HEK293 (cell line): ENCODE data around the gene PIP5K1C.

Experiments
- CTCF ChIA-PET: fragments of 350-600 bp; formaldehyde crosslinking; extraction: SDS; loops from one replicate; lab custom pipeline; 2021; ENCODE audit warnings: antibody characterized with exemption; lab: Yijun Ruan, JAX
- POLR2A ChIA-PET: fragments of 300-600 bp; formaldehyde crosslinking; extraction: SDS; loops from one replicate; lab custom pipeline; 2020; ENCODE audit warnings: antibody characterized with exemption, inconsistent platforms; lab: Yijun Ruan, JAX
- H3K27ac ChIP-seq: fragments of 200-500 bp; sonication (Bioruptor generic); 2 replicates; pipeline ENCODE4 v1.5.1; 2014; ENCODE audit warnings: low read depth, low read length, control low read depth, inconsistent platforms; ENCODE audit errors: extremely low read depth
- H3K36me3 ChIP-seq, 2 experiments: fragments of 200-500 bp in 1 of 2; sonication (Bioruptor generic) in 1 of 2; 1 replicate in 1 of 2; 2 replicates in 1 of 2; pipeline ENCODE4 v1.5.1; 2014 to 2017; ENCODE audit warnings: inconsistent platforms in 2 of 2, low read length in 2 of 2; ENCODE audit not compliant: control insufficient read depth in 2 of 2, insufficient read depth in 1 of 2
- H3K4me1 ChIP-seq: fragments of 200-500 bp; sonication (Bioruptor generic); 2 replicates; pipeline ENCODE4 v1.5.1; 2014; ENCODE audit warnings: mild to moderate bottlenecking, low read length, inconsistent platforms; ENCODE audit not compliant: control insufficient read depth, insufficient read depth
- H3K4me3 ChIP-seq: 2 replicates; pipeline ENCODE4 v1.5.1; 2011; ENCODE audit warnings: low read depth, mild to moderate bottlenecking, control low read depth, low read length, moderate library complexity
- H3K9me3 ChIP-seq: fragments of 200-500 bp; sonication (Bioruptor generic); 2 replicates; pipeline ENCODE4 v1.5.1; 2014; ENCODE audit warnings: low read depth, low read length, inconsistent platforms; ENCODE audit not compliant: control insufficient read depth, insufficient read depth
- CTCF ChIP-seq: fragments of 450-650 bp; formaldehyde crosslinking; IDR thresholded peaks from 2 replicates; pipeline ENCODE4 v1.5.1; 2016; ENCODE audit warnings: missing biosample characterization, missing genetic modification characterization
- GLIS2 ChIP-seq: fragments of 450-650 bp; formaldehyde crosslinking; IDR thresholded peaks from 2 replicates; pipeline ENCODE4 v1.5.1; 2016; ENCODE audit warnings: missing biosample characterization, missing genetic modification characterization
- KLF8 ChIP-seq: fragments of 450-650 bp; formaldehyde crosslinking; IDR thresholded peaks from 2 replicates; pipeline ENCODE4 v1.5.1; 2016; ENCODE audit warnings: missing biosample characterization, missing genetic modification characterization
- KLF9 ChIP-seq: fragments of 450-650 bp; formaldehyde crosslinking; IDR thresholded peaks from 2 replicates; pipeline ENCODE4 v1.5.1; 2016; ENCODE audit warnings: missing biosample characterization, missing genetic modification characterization, low read depth
- RBAK ChIP-seq: fragments of 450-650 bp; formaldehyde crosslinking; IDR thresholded peaks from 2 replicates; pipeline ENCODE4 v1.5.1; 2016; ENCODE audit warnings: missing biosample characterization, missing genetic modification characterization
- SP2 ChIP-seq: fragments of 450-650 bp; formaldehyde crosslinking; IDR thresholded peaks from 2 replicates; pipeline ENCODE4 v1.5.1; 2016; ENCODE audit warnings: missing biosample characterization, missing genetic modification characterization
- SP3 ChIP-seq: fragments of 450-650 bp; formaldehyde crosslinking; IDR thresholded peaks from 2 replicates; pipeline ENCODE4 v1.5.1; 2016; ENCODE audit warnings: missing biosample characterization, missing genetic modification characterization
- WT1 ChIP-seq: fragments of 450-650 bp; formaldehyde crosslinking; IDR thresholded peaks from 2 replicates; pipeline ENCODE4 v1.5.1; 2016; ENCODE audit warnings: missing biosample characterization, missing genetic modification characterization
- YY1 ChIP-seq: fragments of 450-650 bp; formaldehyde crosslinking; IDR thresholded peaks from 2 replicates; pipeline ENCODE4 v1.5.1; 2018; ENCODE audit warnings: missing biosample characterization, missing genetic modification characterization
- ZBTB6 ChIP-seq: fragments of 450-650 bp; formaldehyde crosslinking; IDR thresholded peaks from 2 replicates; pipeline ENCODE4 v1.5.1; 2017; ENCODE audit warnings: missing biosample characterization, missing genetic modification characterization
- ZEB2 ChIP-seq: fragments of 450-650 bp; formaldehyde crosslinking; IDR thresholded peaks from 2 replicates; pipeline ENCODE4 v1.5.1; 2016; ENCODE audit warnings: missing biosample characterization, missing genetic modification characterization
- ZFHX2 ChIP-seq: fragments of 450-650 bp; formaldehyde crosslinking; conservative IDR thresholded peaks from 2 replicates; pipeline ENCODE4 v1.5.1; 2016; ENCODE audit warnings: missing biosample characterization, missing genetic modification characterization
- ZFP3 ChIP-seq: fragments of 450-650 bp; formaldehyde crosslinking; IDR thresholded peaks from 2 replicates; pipeline ENCODE4 v1.5.1; 2016; ENCODE audit warnings: low read depth, missing biosample characterization, missing genetic modification characterization
- ZIC2 ChIP-seq: fragments of 450-650 bp; formaldehyde crosslinking; IDR thresholded peaks from 2 replicates; pipeline ENCODE4 v1.5.1; 2016; ENCODE audit warnings: missing biosample characterization, missing genetic modification characterization
- ZNF202 ChIP-seq: fragments of 450-650 bp; formaldehyde crosslinking; IDR thresholded peaks from 2 replicates; pipeline ENCODE4 v1.5.1; 2016; ENCODE audit warnings: missing biosample characterization, missing genetic modification characterization, borderline replicate concordance
- ZNF214 ChIP-seq: fragments of 450-650 bp; formaldehyde crosslinking; IDR thresholded peaks from 2 replicates; pipeline ENCODE4 v1.5.1; 2017; ENCODE audit warnings: missing biosample characterization, mild to moderate bottlenecking, missing genetic modification characterization, borderline replicate concordance
- ZNF341 ChIP-seq: fragments of 450-650 bp; formaldehyde crosslinking; IDR thresholded peaks from 2 replicates; pipeline ENCODE4; 2016; ENCODE audit warnings: low read depth, missing biosample characterization, missing genetic modification characterization
- ZNF350 ChIP-seq: fragments of 450-650 bp; formaldehyde crosslinking; IDR thresholded peaks from 2 replicates; pipeline ENCODE4 v1.5.0; 2017; ENCODE audit warnings: missing biosample characterization, mild to moderate bottlenecking, missing genetic modification characterization
- ZNF544 ChIP-seq: fragments of 450-650 bp; formaldehyde crosslinking; IDR thresholded peaks from 2 replicates; pipeline ENCODE4 v1.5.0; 2017; ENCODE audit warnings: missing biosample characterization, missing genetic modification characterization
- ZNF600 ChIP-seq: fragments of 450-650 bp; formaldehyde crosslinking; IDR thresholded peaks from 2 replicates; pipeline ENCODE4 v1.5.1; 2016; ENCODE audit warnings: missing biosample characterization, missing genetic modification characterization
- ZNF623 ChIP-seq: fragments of 450-650 bp; formaldehyde crosslinking; IDR thresholded peaks from 2 replicates; pipeline ENCODE4 v1.5.1; 2016; ENCODE audit warnings: missing biosample characterization, missing genetic modification characterization
- ZNF629 ChIP-seq: fragments of 450-650 bp; formaldehyde crosslinking; IDR thresholded peaks from 2 replicates; pipeline ENCODE4 v1.5.1; 2017; ENCODE audit warnings: missing biosample characterization, missing genetic modification characterization
- ZNF670 ChIP-seq: fragments of 450-650 bp; formaldehyde crosslinking; IDR thresholded peaks from 2 replicates; pipeline ENCODE4 v1.5.1; 2016; ENCODE audit warnings: missing biosample characterization, missing genetic modification characterization, low read depth
- ZNF747 ChIP-seq: fragments of 450-650 bp; formaldehyde crosslinking; IDR thresholded peaks from 2 replicates; pipeline ENCODE4 v1.5.1; 2016; ENCODE audit warnings: missing biosample characterization, missing genetic modification characterization
- ZSCAN5A ChIP-seq: fragments of 450-650 bp; formaldehyde crosslinking; IDR thresholded peaks from 2 replicates; pipeline ENCODE4 v1.5.1; 2016; ENCODE audit warnings: missing biosample characterization, missing genetic modification characterization
- TF ChIP-seq, protein P1 (sequence below): fragments of 450-650 bp; formaldehyde crosslinking; IDR thresholded peaks from 2 replicates; pipeline ENCODE4 v1.5.1; 2016; ENCODE audit warnings: missing biosample characterization, missing genetic modification characterization, borderline replicate concordance
- TF ChIP-seq, protein P2 (sequence below): fragments of 450-650 bp; formaldehyde crosslinking; IDR thresholded peaks from 2 replicates; pipeline ENCODE4 v1.5.1; 2016; ENCODE audit warnings: missing biosample characterization, missing genetic modification characterization

PIP5K1C gene

DNA sequence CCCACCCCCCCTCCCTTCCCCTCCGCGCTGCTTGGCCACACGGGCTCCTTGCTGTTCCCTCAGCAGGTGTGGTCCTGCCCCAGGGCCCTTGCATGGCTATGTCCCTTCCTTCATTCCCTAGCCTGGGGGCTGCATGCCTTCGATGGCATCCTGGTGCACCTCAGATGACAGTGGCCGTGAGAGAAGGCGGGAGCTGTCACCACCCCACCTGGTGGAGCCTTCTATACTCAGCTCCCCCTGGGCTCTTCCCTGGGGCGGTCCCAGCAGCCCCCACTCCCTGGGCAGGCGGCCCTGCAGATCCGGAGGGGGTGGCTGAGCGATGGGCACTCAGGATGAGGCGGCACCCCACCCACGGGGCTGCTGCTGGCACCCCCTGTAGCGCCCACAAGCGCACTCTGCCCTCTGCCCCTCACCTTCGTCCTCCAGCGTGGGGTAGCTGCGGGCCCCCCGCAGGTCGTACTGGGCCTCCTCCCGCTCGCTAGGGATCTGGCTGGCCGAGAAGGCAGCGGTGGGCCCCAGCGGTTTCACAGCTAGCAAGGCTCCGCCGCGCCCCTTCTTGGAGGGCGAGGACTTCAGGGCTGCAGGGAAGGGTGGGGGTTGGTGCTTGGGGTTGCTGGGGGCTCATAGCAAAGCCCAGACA is 56.5 kb downstream of the PIP5K1C start:
- ChIA-PET CTCF (no interaction called here), POLR2A (no interaction called here)
- Histone ChIP-seq H3K27ac (no peak overlapping the region), H3K9me3 (no peaks in the 10 kb centered on the region), H3K36me3 (peaks cover 0 to 40% of the 10 kb centered on the region in 2 experiments; a peak in 2 of 3 replicates), H3K4me1 (no peaks in the 10 kb centered on the region), H3K4me3 (no peak overlapping the region)
- TF ChIP-seq ZNF341 (tag by site-specific recombination) (peak; percentile 25; the same call in 1 of the 2 replicates), ZFP3 (tag by site-specific recombination) (no peak), ZNF623 (peak; percentile 90), CTCF (tag by site-specific recombination) (no peak), ZIC2 (tag by site-specific recombination) (peak; percentile 81), GLIS2 (tag by site-specific recombination) (peak; percentile 41; the same call in 1 of the 2 replicates)

DNA sequence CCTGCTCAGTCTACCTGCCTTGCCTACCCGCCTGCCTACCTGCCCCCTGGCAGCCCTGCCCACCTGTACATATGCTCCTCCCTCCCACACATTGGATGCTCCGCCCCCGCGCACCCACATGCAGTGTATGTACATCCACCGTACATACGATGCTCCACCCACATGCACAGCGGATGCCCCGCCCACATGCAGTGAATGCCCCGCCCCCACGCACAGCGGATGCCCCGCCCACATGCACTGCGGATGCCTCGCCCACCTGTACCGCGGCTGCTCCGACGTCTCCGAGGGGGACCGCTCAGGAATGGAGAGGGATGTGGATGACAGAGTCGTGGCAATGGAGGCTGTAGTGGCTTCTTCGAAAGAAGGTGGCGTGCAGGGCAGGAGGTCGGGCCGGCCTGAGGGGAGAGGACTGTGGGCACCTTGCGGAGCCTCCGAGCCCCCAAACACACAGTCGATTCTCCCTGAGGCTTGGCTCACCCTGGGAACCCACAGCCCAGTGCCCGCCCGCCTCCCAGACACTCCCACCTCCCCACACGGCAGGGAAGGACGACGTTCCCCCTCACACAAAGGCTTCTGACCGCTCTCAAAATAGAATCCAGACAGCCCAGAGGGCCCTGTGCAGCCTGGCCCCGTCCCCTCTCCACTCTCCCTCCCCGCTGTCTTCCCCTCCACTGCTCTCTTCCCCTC is 57.1 kb downstream of the PIP5K1C start:
- Histone ChIP-seq H3K27ac (no peak overlapping the region), H3K36me3 (peaks cover 0 to 46% of the 10 kb centered on the region in 2 experiments; a peak in 2 of 3 replicates), H3K4me3 (no peak overlapping the region), H3K9me3 (no peaks in the 10 kb centered on the region), H3K4me1 (no peaks in the 10 kb centered on the region)
- CTCF ChIA-PET, result no interaction called here
- POLR2A ChIA-PET, result no interaction called here
- TF ChIP-seq ZBTB6 (tag by site-specific recombination), result peak; percentile 61; the same call in 1 of the 2 replicates
- TF ChIP-seq, protein P1, sequence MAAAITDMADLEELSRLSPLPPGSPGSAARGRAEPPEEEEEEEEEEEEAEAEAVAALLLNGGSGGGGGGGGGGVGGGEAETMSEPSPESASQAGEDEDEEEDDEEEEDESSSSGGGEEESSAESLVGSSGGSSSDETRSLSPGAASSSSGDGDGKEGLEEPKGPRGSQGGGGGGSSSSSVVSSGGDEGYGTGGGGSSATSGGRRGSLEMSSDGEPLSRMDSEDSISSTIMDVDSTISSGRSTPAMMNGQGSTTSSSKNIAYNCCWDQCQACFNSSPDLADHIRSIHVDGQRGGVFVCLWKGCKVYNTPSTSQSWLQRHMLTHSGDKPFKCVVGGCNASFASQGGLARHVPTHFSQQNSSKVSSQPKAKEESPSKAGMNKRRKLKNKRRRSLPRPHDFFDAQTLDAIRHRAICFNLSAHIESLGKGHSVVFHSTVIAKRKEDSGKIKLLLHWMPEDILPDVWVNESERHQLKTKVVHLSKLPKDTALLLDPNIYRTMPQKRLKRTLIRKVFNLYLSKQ, result no peak
- TF ChIP-seq ZSCAN5A (tag by site-specific recombination), result no peak
- no peak for TF ChIP-seq ZNF350
- TF ChIP-seq ZNF670, result no peak
- TF ChIP-seq, protein P2, sequence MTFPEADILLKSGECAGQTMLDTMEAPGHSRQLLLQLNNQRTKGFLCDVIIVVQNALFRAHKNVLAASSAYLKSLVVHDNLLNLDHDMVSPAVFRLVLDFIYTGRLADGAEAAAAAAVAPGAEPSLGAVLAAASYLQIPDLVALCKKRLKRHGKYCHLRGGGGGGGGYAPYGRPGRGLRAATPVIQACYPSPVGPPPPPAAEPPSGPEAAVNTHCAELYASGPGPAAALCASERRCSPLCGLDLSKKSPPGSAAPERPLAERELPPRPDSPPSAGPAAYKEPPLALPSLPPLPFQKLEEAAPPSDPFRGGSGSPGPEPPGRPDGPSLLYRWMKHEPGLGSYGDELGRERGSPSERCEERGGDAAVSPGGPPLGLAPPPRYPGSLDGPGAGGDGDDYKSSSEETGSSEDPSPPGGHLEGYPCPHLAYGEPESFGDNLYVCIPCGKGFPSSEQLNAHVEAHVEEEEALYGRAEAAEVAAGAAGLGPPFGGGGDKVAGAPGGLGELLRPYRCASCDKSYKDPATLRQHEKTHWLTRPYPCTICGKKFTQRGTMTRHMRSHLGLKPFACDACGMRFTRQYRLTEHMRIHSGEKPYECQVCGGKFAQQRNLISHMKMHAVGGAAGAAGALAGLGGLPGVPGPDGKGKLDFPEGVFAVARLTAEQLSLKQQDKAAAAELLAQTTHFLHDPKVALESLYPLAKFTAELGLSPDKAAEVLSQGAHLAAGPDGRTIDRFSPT (tag by site-specific recombination), result peak; percentile 84
- TF ChIP-seq ZEB2, result no peak
- TF ChIP-seq KLF8 (tag by site-specific recombination), result peak; percentile 88
- TF ChIP-seq YY1, result no peak
- peak; percentile 90 for TF ChIP-seq KLF9 (tag by site-specific recombination)
- TF ChIP-seq ZNF544 (tag by site-specific recombination), result no peak
- no peak for TF ChIP-seq ZNF214 (tag by site-specific recombination)
- peak; percentile 99 for TF ChIP-seq ZFHX2 (tag by site-specific recombination)
- TF ChIP-seq RBAK (tag by site-specific recombination), result no peak
- TF ChIP-seq ZNF600 (tag by site-specific recombination), result peak; percentile 37
- TF ChIP-seq SP3 (tag by site-specific recombination), result peak; percentile 73
- TF ChIP-seq WT1 (tag by site-specific recombination), result no peak
- TF ChIP-seq ZNF202 (tag by site-specific recombination), result no peak
- peak; percentile 73 for TF ChIP-seq SP2
- no peak for TF ChIP-seq ZNF747 (tag by site-specific recombination)
- TF ChIP-seq ZNF629 (tag by site-specific recombination), result no peak
